Spleen (tissue), 11 donors: ENCODE data around the gene GLRX3. TPM values are rescaled to one million over a fixed set of nuclear protein-coding genes. Genes with fewer than 3 reads are reported as not detected.

Experiments used
- DNase-seq: peaks from one replicate; pipeline ENCODE4 v3.0.0-alpha.2; 2020
- H3K27ac ChIP-seq, 8 donors: fragments of 200-600 bp; sonication (generic) in 7 of 8; 1 replicate in 4 of 8; 2 replicates in 4 of 8; pipeline versions ENCODE4 v1.5.0 to v1.8.0; 2016 to 2021; ENCODE audit warnings: inconsistent platforms in 4 of 8, mild to moderate bottlenecking in 4 of 8, moderate library complexity in 1 of 8
- H3K27me3 ChIP-seq, 7 donors: fragments of 200-600 bp; sonication (generic) in 6 of 7; replicated peaks in 1 of 7; 1 replicate in 4 of 7; 2 replicates in 3 of 7; pipeline versions ENCODE4 v1.5.0 to v1.8.0; 2016 to 2021; ENCODE audit warnings: inconsistent platforms in 3 of 7, mild to moderate bottlenecking in 1 of 7
- H3K36me3 ChIP-seq, 6 donors: fragments of 200-600 bp; sonication (generic) in 5 of 6; 1 replicate in 4 of 6; 2 replicates in 2 of 6; pipeline versions ENCODE4 v1.5.0 to v1.8.0; 2016 to 2021; ENCODE audit warnings: inconsistent platforms in 2 of 6
- H3K4me1 ChIP-seq, 6 donors: fragments of 200-600 bp; sonication (generic) in 5 of 6; 1 replicate in 3 of 6; 2 replicates in 3 of 6; pipeline versions ENCODE4 v1.5.0 to v1.8.0; 2016 to 2021; ENCODE audit warnings: inconsistent platforms in 3 of 6
- H3K4me3 ChIP-seq, 8 donors: fragments of 200-600 bp; sonication (generic) in 7 of 8; 1 replicate in 4 of 8; 2 replicates in 4 of 8; pipeline versions ENCODE4 v1.5.0 to v1.8.0; 2016 to 2021; ENCODE audit warnings: inconsistent platforms in 4 of 8, mild to moderate bottlenecking in 4 of 8, moderate library complexity in 2 of 8
- H3K9me3 ChIP-seq, 8 donors: fragments of 200-600 bp; sonication (generic) in 7 of 8; 1 replicate in 4 of 8; 2 replicates in 4 of 8; pipeline versions ENCODE4 v1.5.0 to v1.8.0; 2016 to 2021; ENCODE audit warnings: inconsistent platforms in 4 of 8
- POLR2A ChIP-seq, 3 donors: fragments of 450-650 bp; IDR thresholded peaks; one replicate each; pipeline ENCODE4 v1.5.1; 2017; ENCODE audit warnings: antibody characterized with exemption in 3 of 3, mild to moderate bottlenecking in 1 of 3
- POLR2AphosphoS5 ChIP-seq, 3 donors: sonication (generic); formaldehyde crosslinking; IDR thresholded peaks; one replicate each; pipeline ENCODE4 v1.5.1; 2017; ENCODE audit warnings: antibody characterized with exemption in 3 of 3
- WGBS, 5 donors: extraction: QIAGEN DNeasy Blood & Tissue Kit in 3 of 5; methylation state at CpG; one replicate each; pipeline versions ENCODE4 v1.1.5 to v1.1.7; 2013 to 2018; 5-methylcytosine and 5-hydroxymethylcytosine counted together
- intact Hi-C: fragments of 100-400 bp; cut with DNase I; formaldehyde crosslinking; loops from one replicate; pipeline ENCODE4 v1.15.0; 2023; ENCODE audit warnings: low total_unique reads
- polyA plus RNA-seq, 3 donors: library from polyadenylated mRNA; stranded (reverse); fragments of 200-250 nt; gene quantifications; one replicate each; pipeline ENCODE4 v1.2.1, GENCODE V29; 2013
- total RNA-seq, 7 donors: library from RNA; depleted of rRNA in 3 of 7; stranded (reverse); fragments of >200 nt in 3 of 7; fragmentation: NEBNext Ultra II Directional in 4 of 7; extraction: Animal tissue kit (Norgen Biotek cat#: 25700) in 4 of 7; gene quantifications; one replicate each; pipeline versions ENCODE4 v1.1.0 to v1.2.1, GENCODE V29; 2016 to 2021
- TF ChIP-seq, protein P1 (sequence below), 11 experiments: fragments of 200-600 bp in 7 of 11; fragments of 450-650 bp in 4 of 11; sonication (generic) in 4 of 11; IDR thresholded peaks in 8 of 11; conservative IDR thresholded peaks in 3 of 11; 1 replicate in 7 of 11; 2 replicates in 4 of 11; pipeline versions ENCODE4 v1.4.0 to v1.8.0; 2016 to 2021; ENCODE audit warnings: antibody characterized with exemption in 11 of 11, inconsistent platforms in 4 of 11, mild to moderate bottlenecking in 1 of 11
- donor health status: healthy with polysubstance abuse.
- donor health status: DM: no; HTN: no; CAD: no; lungs with moderate emphysema.
- donor health status: DM: no; HTN: no; CAD: no.
- donor health status: Bipolar disorder and iron deficiency.
- donor health status: healthy.
- donor health status: DM: no; HTN: no; CAD: no.
- donor health status: DM: yes; HTN: yes; CAD: no.

GLRX3 gene
- total and polyA plus RNA-seq, 10 donors: 32.2 to 63.2 (median 42.2) TPM

GRCh38 chr10:130189608-130190054 is 53.4 kb downstream of the GLRX3 start:
- Histone ChIP-seq H3K9me3 (no peaks in the 10 kb centered on the region), H3K36me3 (peaks cover 0 to 34% (median 17%) of the 10 kb centered on the region in 6 donors), H3K27me3 (peaks cover 0 to 16% (median 8%) of the 10 kb centered on the region in 7 donors), H3K27ac (no peak overlapping the region), H3K4me1 (peaks cover 0 to 17% (median 14%) of the 10 kb centered on the region in 6 donors), H3K4me3 (peak overlapping the region in 1 of 8 donors; percentile 81)
- intact Hi-C loops: loop anchor here (10.0 kb wide), 2 partner anchors 1605 to 1685 kb away; no protein-coding TSS in a partner anchor
- DNase-seq: no peak
- 83 to 100% (median 90%) methylated on average over 2 to 25 of the region's 25 CpGs for WGBS, 5 donors
- no peak for TF ChIP-seq POLR2AphosphoS5 (IDR thresholded peaks at IDR 0.05)
- TF ChIP-seq, protein P1, sequence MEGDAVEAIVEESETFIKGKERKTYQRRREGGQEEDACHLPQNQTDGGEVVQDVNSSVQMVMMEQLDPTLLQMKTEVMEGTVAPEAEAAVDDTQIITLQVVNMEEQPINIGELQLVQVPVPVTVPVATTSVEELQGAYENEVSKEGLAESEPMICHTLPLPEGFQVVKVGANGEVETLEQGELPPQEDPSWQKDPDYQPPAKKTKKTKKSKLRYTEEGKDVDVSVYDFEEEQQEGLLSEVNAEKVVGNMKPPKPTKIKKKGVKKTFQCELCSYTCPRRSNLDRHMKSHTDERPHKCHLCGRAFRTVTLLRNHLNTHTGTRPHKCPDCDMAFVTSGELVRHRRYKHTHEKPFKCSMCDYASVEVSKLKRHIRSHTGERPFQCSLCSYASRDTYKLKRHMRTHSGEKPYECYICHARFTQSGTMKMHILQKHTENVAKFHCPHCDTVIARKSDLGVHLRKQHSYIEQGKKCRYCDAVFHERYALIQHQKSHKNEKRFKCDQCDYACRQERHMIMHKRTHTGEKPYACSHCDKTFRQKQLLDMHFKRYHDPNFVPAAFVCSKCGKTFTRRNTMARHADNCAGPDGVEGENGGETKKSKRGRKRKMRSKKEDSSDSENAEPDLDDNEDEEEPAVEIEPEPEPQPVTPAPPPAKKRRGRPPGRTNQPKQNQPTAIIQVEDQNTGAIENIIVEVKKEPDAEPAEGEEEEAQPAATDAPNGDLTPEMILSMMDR (IDR thresholded peaks at IDR 0.05 in 8 of 11, conservative IDR thresholded peaks at IDR 0.05 in 3 of 11): no peak
- no peak for TF ChIP-seq POLR2A (IDR thresholded peaks at IDR 0.05)

DNA sequence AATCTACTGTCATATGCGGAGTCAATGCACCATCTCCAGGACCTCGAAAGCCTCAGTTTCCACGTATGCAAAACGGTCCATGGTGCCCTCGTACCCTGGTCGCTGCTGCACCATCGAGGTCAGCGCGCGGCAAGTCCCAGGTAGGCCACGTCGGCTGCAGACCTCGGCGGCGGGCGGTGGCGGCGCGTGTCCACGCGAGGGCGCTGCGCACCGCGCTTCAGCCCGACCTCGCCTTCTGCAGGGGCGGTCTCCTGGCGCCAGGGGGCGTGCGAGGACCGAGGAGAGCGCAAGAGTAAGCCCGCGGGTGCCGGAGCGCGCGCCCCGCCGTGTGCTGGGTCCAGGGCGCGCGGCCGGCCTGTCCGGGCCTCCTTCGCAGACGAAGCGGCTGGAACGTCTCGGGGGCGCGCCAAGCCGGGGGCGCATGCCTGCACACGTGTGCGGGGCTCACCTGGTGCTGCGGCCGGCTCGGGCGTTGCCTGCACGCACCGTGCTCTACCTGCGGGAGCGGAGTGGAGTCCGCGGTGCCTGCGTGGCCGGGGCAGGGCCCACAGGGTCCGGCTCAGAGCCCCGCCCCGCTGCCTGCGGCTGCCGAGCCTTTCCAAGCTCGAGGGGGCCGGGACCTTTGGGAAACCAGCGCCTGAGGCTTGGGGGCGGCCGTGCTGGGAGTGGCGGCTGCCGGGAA is 54.0 kb downstream of the GLRX3 start:
- H3K9me3 ChIP-seq: no peaks in the 10 kb centered on the region
- peak overlapping the region; percentile 48 to 81 (median 56) for H3K4me3 ChIP-seq
- TF ChIP-seq, protein P1 (IDR thresholded peaks at IDR 0.05 in 8 of 11, conservative IDR thresholded peaks at IDR 0.05 in 3 of 11): peak; percentile 95 to 100 (median 100)
- no peak for TF ChIP-seq POLR2A (IDR thresholded peaks at IDR 0.05)
- peak; percentile 68 to 83 (median 73) for TF ChIP-seq POLR2AphosphoS5 (IDR thresholded peaks at IDR 0.05)
- H3K27ac ChIP-seq: no peak overlapping the region
- peak; percentile 97 for DNase-seq
- peaks cover 0 to 28% (median 12%) of the 10 kb centered on the region in 6 donors for H3K36me3 ChIP-seq
- intact Hi-C loops: loop anchor here (10.0 kb wide), 1 partner anchor 1685 kb away; no protein-coding TSS in a partner anchor
- peaks cover 0 to 17% (median 14%) of the 10 kb centered on the region in 6 donors for H3K4me1 ChIP-seq
- WGBS, 5 donors: 2 to 6% (median 3%) methylated on average over 42 to 81 of the region's 81 CpGs
- H3K27me3 ChIP-seq: peaks cover 0 to 16% (median 8%) of the 10 kb centered on the region in 7 donors

- WGBS, 5 donors: 13 to 43% (median 19%) methylated on average over 14 to 25 of the region's 25 CpGs
- Histone ChIP-seq H3K27me3 (peaks cover 0 to 16% (median 8%) of the 10 kb centered on the region in 7 donors), H3K27ac (no peak overlapping the region), H3K4me3 (peak overlapping the region; percentile 48 to 81 (median 56)), H3K4me1 (peaks cover 0 to 17% (median 14%) of the 10 kb centered on the region in 6 donors), H3K9me3 (no peaks in the 10 kb centered on the region), H3K36me3 (peaks cover 0 to 23% (median 7%) of the 10 kb centered on the region in 6 donors)
- intact Hi-C loops: loop anchor here (10.0 kb wide), 1 partner anchor 1684 kb away; no protein-coding TSS in a partner anchor
- no peak for DNase-seq
- no peak for TF ChIP-seq POLR2AphosphoS5 (IDR thresholded peaks at IDR 0.05)
- TF ChIP-seq POLR2A (IDR thresholded peaks at IDR 0.05): no peak
- TF ChIP-seq, protein P1 (IDR thresholded peaks at IDR 0.05 in 8 of 11, conservative IDR thresholded peaks at IDR 0.05 in 3 of 11): no peak
These were observed 54.5 kb downstream of the GLRX3 start for GRCh38 chr10:130190737-130191115.

GRCh38 chr10:130191380-130191779 is 55.2 kb downstream of the GLRX3 start:
- Histone ChIP-seq H3K9me3 (no peaks in the 10 kb centered on the region), H3K4me1 (peaks cover 0 to 17% (median 14%) of the 10 kb centered on the region in 6 donors), H3K27ac (no peak overlapping the region), H3K27me3 (peaks cover 0 to 16% (median 8%) of the 10 kb centered on the region in 7 donors), H3K4me3 (no peak overlapping the region), H3K36me3 (peaks cover 0 to 17% (median 4%) of the 10 kb centered on the region in 6 donors)
- intact Hi-C loops: loop anchor here (10.0 kb wide), 1 partner anchor 1683 kb away; no protein-coding TSS in a partner anchor
- TF ChIP-seq, protein P1 (IDR thresholded peaks at IDR 0.05 in 8 of 11, conservative IDR thresholded peaks at IDR 0.05 in 3 of 11): no peak
- no peak for TF ChIP-seq POLR2A (IDR thresholded peaks at IDR 0.05)
- TF ChIP-seq POLR2AphosphoS5 (IDR thresholded peaks at IDR 0.05): no peak
- DNase-seq: no peak
- WGBS, 5 donors: 75 to 83% (median 80%) methylated on average over 22 of the region's 22 CpGs
